Omental fat pad (tissue), 4 donors: ENCODE results near the gene SNX4. TPM values are rescaled to one million over a fixed set of nuclear protein-coding genes. Genes with fewer than 3 reads are reported as not detected.
"Not testable (repeated sequence)": the region's sequence is repeated elsewhere in the genome, so short reads cannot be mapped to it uniquely, and the experiment has no call there.

Source experiments
- ATAC-seq: fragments of 150-250 bp; one replicate; pipeline ENCODE4 v1.9.1; 2016; ENCODE audit warnings: mild to moderate bottlenecking, moderate library complexity; ENCODE audit not compliant: low FRiP score
- DNase-seq: peaks from one replicate; pipeline ENCODE4 v3.0.0-alpha.2; 2019; ENCODE audit warnings: low spot score
- total RNA-seq, 4 donors: library from RNA; depleted of rRNA; stranded (reverse); fragments of >200 nt; gene quantifications; one replicate each; pipeline ENCODE4 v1.1.0, GENCODE V29; 2016
- TF ChIP-seq, protein P1 (sequence below), 3 donors: fragments of 450-650 bp; IDR thresholded peaks; one replicate each; pipeline ENCODE4 v1.5.1; 2016 to 2017; ENCODE audit warnings: antibody characterized with exemption in 3 of 3, mild to moderate bottlenecking in 3 of 3, moderate library complexity in 2 of 3

The SNX4 gene
- total RNA-seq, 4 donors from 2014 or later = 35.0 to 49.0 (median 39.6) TPM

- no peak for DNase-seq
- TF ChIP-seq, protein P1, sequence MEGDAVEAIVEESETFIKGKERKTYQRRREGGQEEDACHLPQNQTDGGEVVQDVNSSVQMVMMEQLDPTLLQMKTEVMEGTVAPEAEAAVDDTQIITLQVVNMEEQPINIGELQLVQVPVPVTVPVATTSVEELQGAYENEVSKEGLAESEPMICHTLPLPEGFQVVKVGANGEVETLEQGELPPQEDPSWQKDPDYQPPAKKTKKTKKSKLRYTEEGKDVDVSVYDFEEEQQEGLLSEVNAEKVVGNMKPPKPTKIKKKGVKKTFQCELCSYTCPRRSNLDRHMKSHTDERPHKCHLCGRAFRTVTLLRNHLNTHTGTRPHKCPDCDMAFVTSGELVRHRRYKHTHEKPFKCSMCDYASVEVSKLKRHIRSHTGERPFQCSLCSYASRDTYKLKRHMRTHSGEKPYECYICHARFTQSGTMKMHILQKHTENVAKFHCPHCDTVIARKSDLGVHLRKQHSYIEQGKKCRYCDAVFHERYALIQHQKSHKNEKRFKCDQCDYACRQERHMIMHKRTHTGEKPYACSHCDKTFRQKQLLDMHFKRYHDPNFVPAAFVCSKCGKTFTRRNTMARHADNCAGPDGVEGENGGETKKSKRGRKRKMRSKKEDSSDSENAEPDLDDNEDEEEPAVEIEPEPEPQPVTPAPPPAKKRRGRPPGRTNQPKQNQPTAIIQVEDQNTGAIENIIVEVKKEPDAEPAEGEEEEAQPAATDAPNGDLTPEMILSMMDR (IDR thresholded peaks at IDR 0.05) = no peak
- no peak for ATAC-seq
These were observed 37.6 kb downstream of the SNX4 start for GRCh38 chr3:125482406-125482805.

DNA sequence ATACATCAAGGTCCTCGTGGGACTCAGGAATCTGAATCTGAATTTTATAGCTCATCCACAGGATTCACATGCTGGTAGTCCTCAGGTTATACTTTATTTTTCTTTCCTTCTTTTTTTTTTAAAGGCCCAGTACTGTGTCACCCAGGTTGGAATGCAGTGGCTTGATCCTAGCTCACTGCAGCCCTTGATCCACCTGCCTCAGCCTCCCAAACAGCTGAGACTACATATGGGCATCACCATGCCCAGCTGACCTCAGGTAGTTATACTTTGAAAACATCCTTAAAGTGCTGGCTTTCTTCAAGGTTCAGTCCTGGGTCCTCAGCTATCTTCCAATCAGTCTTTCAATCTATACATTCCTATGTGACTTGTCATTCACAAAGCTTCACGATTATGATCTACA, 38.2 kb downstream of the SNX4 start:
- no peak for DNase-seq
- no peak for ATAC-seq
- TF ChIP-seq, protein P1 (IDR thresholded peaks at IDR 0.05) = no peak

- DNase-seq = not testable (repeated sequence)
- peak; percentile 52 for ATAC-seq
These were observed 38.6 kb downstream of the SNX4 start for GRCh38 chr3:125481375-125481759.

DNA sequence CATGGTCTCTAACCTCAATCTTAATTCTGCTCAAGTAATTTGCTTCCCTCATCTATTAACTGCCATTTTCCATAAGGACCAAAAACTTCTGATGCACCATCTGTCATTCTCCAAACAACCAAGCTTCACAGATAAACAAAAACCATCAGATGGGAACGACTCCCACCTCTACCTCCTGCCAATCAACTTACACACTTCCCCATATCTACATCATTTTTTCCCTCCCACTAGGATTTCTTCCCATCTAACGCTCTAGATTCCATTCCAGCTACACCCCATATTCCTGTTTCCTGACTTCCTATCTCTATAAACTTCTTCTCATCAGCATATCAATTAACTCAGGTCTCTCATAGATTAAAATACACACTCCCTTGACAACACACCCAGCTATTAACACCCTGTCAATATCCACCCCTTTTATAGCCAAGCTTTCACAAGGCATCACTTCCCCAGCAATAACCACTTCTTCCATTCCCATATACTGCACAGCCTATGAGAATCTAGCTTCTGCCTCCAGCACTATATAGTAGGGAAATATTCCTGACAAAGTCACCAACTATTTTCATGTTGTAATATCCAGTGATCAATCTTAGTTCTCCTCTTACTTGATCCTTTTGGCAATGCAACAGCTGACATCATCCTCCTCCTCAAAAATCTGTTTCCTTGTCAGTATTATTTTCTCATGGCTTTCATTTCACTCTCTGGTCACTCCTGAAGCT, 39.2 kb downstream of the SNX4 start:
- DNase-seq (no peak), ATAC-seq (peak; percentile 95)
- TF ChIP-seq, protein P1 (IDR thresholded peaks at IDR 0.05) = no peak

DNA sequence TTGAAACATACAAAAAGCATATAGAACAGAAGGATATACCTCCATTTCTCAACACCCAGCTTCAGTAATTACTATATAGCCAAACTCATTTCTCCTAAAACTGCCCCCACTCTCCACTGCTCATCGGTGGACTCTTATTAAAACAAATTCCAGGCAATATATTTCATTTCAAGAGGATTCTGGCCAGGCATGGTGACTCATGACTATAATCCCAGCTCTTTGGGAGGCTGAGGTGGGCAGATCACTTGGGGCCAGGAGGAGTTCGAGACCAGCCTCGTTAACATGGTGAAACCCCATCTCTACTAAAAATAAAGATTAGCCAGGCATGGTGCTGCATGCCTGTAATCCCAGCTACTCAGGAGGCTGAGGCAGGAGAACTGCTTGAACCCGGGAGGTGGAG, 40.9 kb downstream of the SNX4 start:
- TF ChIP-seq, protein P1 (IDR thresholded peaks at IDR 0.05) = no peak
- ATAC-seq = no peak
- no peak for DNase-seq

DNA sequence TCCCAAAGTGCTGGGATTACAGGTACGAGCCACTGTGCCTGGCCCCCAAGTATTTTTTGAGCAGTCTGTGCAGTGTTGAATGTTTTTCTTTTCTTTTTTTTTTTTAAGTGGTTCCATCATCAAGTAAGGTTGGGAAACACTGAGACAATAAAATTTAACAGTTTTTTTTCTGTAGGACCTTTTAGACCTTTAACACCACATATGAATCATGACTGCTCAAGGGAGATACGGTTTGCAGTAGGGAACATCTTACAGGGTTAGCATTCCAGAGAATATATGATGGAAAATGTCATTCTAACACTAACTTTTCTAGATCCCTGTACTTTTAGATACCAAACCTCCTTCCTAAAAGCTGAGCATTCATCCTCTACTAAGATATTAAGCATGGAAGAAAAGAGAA, 41.7 kb downstream of the SNX4 start:
- DNase-seq (no peak), ATAC-seq (no peak)
- TF ChIP-seq, protein P1 (IDR thresholded peaks at IDR 0.05) = no peak

DNA sequence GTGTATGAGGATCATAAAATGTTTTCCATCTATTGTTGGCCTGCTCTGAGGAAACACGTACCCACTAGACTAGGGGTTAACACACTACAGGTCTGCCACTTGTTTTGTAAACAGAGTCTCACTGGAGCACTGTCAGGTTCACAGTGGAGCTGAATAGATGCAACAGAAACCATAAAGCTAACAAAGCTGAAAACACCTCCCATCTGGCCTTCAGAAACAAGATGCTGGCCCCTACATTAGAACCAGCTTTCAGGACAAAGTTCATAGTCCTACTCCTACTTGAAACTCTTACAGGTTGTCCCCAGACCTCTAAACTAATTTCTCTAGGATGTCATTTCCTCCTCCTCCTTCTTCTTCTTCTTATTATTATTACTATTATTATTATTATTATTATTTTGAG, 42.3 kb downstream of the SNX4 start:
- TF ChIP-seq, protein P1 (IDR thresholded peaks at IDR 0.05) = no peak
- no peak for ATAC-seq

More for the DNA sequence above, 42.3 kb downstream of the SNX4 start:
- DNase-seq = no peak
